SK-N-SH treated with all-trans-retinoic acid at 6 μM for 48 hours (cell line): ENCODE results near the gene MAN2B1.

Experiments
- ARNTL ChIP-seq: fragments of 450-650 bp; formaldehyde crosslinking; IDR thresholded peaks from 2 replicates; pipeline ENCODE4 v1.5.0; 2020; ENCODE audit warnings: low read depth, mild to moderate bottlenecking, moderate library complexity, borderline replicate concordance
- BACH2 ChIP-seq: fragments of 250-450 bp; sonication (Bioruptor Pico); IDR thresholded peaks from 2 replicates; pipeline ENCODE4 v1.9.0; 2021; ENCODE audit warnings: mild to moderate bottlenecking, borderline replicate concordance
- CREB5 ChIP-seq: fragments of 250-450 bp; sonication (Bioruptor Pico); IDR thresholded peaks from 2 replicates; pipeline ENCODE4 v1.5.1; 2020; ENCODE audit warnings: low read depth, mild to moderate bottlenecking, moderate library complexity
- CSRNP3 ChIP-seq: fragments of 250-450 bp; sonication (Bioruptor Pico); IDR thresholded peaks from 2 replicates; pipeline ENCODE4 v1.5.1; 2021; ENCODE audit warnings: mild to moderate bottlenecking, moderate library complexity
- GLIS3 ChIP-seq: fragments of 250-450 bp; sonication (Bioruptor Pico); IDR thresholded peaks from 2 replicates; pipeline ENCODE4 v1.5.0; 2020; ENCODE audit warnings: mild to moderate bottlenecking, moderate library complexity
- PPARA ChIP-seq: fragments of 250-450 bp; sonication (Bioruptor Pico); IDR thresholded peaks from 2 replicates; pipeline ENCODE4 v1.5.0; 2020; ENCODE audit warnings: mild to moderate bottlenecking, borderline replicate concordance
- RARB ChIP-seq: fragments of 250-450 bp; sonication (Bioruptor Pico); IDR thresholded peaks from 2 replicates; pipeline ENCODE4 v1.8.0; 2021; ENCODE audit warnings: mild to moderate bottlenecking, moderate library complexity
- ZNF8 ChIP-seq: fragments of 450-650 bp; formaldehyde crosslinking; IDR thresholded peaks from 2 replicates; pipeline ENCODE4 v1.5.0; 2020; ENCODE audit warnings: mild to moderate bottlenecking, moderate library complexity
- TF ChIP-seq, protein P1 (sequence below): fragments of 250-450 bp; sonication (Bioruptor Pico); IDR thresholded peaks from 2 replicates; pipeline ENCODE4 v1.8.0; 2020; ENCODE audit warnings: mild to moderate bottlenecking, moderate library complexity, borderline replicate concordance

GRCh38 chr19:12647490-12648071, 19.0 kb downstream of the MAN2B1 start:
- no peak for TF ChIP-seq CREB5 (CRISPR knock-in tag)
- no peak for TF ChIP-seq ZNF8 (CRISPR knock-in tag)
- TF ChIP-seq ARNTL, result no peak
- TF ChIP-seq GLIS3 (CRISPR knock-in tag), result no peak
- TF ChIP-seq CSRNP3, result no peak
- TF ChIP-seq RARB (CRISPR knock-in tag), result no peak
- no peak for TF ChIP-seq BACH2 (CRISPR knock-in tag)
- TF ChIP-seq, protein P1, sequence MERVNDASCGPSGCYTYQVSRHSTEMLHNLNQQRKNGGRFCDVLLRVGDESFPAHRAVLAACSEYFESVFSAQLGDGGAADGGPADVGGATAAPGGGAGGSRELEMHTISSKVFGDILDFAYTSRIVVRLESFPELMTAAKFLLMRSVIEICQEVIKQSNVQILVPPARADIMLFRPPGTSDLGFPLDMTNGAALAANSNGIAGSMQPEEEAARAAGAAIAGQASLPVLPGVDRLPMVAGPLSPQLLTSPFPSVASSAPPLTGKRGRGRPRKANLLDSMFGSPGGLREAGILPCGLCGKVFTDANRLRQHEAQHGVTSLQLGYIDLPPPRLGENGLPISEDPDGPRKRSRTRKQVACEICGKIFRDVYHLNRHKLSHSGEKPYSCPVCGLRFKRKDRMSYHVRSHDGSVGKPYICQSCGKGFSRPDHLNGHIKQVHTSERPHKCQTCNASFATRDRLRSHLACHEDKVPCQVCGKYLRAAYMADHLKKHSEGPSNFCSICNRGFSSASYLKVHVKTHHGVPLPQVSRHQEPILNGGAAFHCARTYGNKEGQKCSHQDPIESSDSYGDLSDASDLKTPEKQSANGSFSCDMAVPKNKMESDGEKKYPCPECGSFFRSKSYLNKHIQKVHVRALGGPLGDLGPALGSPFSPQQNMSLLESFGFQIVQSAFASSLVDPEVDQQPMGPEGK, result no peak
- no peak for TF ChIP-seq PPARA (CRISPR knock-in tag)
